ENCODE results near the gene EBPL.

DNA sequence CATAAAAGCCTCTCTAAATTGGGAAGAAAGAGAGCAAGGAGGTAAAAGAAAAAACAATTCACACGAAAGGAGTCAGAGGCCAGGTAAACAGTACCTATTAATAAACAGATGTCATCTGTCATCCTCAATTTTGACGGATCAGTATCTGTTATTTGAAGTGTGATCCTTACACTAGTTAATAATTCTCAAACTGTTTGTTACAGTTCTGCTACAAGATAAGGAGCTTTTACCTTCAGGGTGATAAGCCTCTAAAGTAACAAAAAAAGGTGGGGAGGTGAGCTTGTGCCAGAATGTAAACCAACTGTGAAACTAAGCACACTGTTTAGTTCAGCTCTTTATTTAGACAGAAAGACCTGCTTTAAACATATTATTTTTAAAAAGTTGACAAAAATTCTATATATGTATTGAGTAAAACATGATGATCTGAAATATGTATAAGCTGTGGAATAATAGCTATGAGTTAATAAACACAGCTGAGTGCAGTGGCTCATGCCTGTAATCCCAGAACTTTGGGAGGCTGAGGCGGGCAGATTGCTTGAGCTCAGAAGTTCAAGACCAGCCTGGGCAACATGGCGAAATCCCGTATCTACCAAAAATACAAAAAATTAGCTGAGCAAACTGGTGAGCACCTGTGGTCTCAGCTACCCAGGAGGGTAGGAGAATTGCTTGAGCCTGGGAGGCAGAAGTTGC, 48.4 kb upstream of the EBPL start:
- TF ChIP-seq, protein P1, sequence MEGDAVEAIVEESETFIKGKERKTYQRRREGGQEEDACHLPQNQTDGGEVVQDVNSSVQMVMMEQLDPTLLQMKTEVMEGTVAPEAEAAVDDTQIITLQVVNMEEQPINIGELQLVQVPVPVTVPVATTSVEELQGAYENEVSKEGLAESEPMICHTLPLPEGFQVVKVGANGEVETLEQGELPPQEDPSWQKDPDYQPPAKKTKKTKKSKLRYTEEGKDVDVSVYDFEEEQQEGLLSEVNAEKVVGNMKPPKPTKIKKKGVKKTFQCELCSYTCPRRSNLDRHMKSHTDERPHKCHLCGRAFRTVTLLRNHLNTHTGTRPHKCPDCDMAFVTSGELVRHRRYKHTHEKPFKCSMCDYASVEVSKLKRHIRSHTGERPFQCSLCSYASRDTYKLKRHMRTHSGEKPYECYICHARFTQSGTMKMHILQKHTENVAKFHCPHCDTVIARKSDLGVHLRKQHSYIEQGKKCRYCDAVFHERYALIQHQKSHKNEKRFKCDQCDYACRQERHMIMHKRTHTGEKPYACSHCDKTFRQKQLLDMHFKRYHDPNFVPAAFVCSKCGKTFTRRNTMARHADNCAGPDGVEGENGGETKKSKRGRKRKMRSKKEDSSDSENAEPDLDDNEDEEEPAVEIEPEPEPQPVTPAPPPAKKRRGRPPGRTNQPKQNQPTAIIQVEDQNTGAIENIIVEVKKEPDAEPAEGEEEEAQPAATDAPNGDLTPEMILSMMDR (IDR thresholded peaks at IDR 0.05) = no peak
- TF ChIP-seq POLR2A (IDR thresholded peaks at IDR 0.05) (no peak), POLR2AphosphoS5 (IDR thresholded peaks at IDR 0.05) (no peak)
